A204.1 (cell line): ENCODE results near the gene SLC6A15.

Source experiments
- FAIRE-seq: peaks from 2 replicates; lab custom pipeline; 2012; peaks lifted over from hg19 to GRCh38; lab: Jason Lieb, UNC

SLC6A15 gene

GRCh38 chr12:84874125-84874824 lies 38.3 kb downstream of the SLC6A15 start:
- peak; percentile 98 for FAIRE-seq

- FAIRE-seq: no peak
These were observed 50.4 kb downstream of the SLC6A15 start for GRCh38 chr12:84862186-84862585.

- peak; percentile 46 for FAIRE-seq
These were observed 51.9 kb downstream of the SLC6A15 start for GRCh38 chr12:84860718-84861117.

GRCh38 chr12:84858796-84859195 lies 53.8 kb downstream of the SLC6A15 start:
- FAIRE-seq: no peak

- no peak for FAIRE-seq
These were observed 54.9 kb downstream of the SLC6A15 start for GRCh38 chr12:84857525-84858208.

- FAIRE-seq: no peak
These were observed 56.3 kb downstream of the SLC6A15 start for GRCh38 chr12:84856156-84856900.

- FAIRE-seq: no peak
These were observed 68.9 kb downstream of the SLC6A15 start for GRCh38 chr12:84843593-84844144.

GRCh38 chr12:84842406-84843013 lies 70.1 kb downstream of the SLC6A15 start:
- peak; percentile 95 for FAIRE-seq

- no peak for FAIRE-seq
These were observed 71.0 kb downstream of the SLC6A15 start for GRCh38 chr12:84841591-84841990.

GRCh38 chr12:84840356-84840755 lies 72.2 kb downstream of the SLC6A15 start:
- no peak for FAIRE-seq

GRCh38 chr12:84826925-84827324 lies 85.7 kb downstream of the SLC6A15 start:
- FAIRE-seq: no peak

GRCh38 chr12:84825149-84825548 lies 87.5 kb downstream of the SLC6A15 start:
- FAIRE-seq: no peak

- no peak for FAIRE-seq
These were observed 90.1 kb downstream of the SLC6A15 start for GRCh38 chr12:84822525-84822924.

GRCh38 chr12:84816916-84817695 lies 95.5 kb downstream of the SLC6A15 start:
- no peak for FAIRE-seq

GRCh38 chr12:84814664-84815245 lies 97.8 kb downstream of the SLC6A15 start:
- no peak for FAIRE-seq

GRCh38 chr12:84813780-84814663 lies 98.6 kb downstream of the SLC6A15 start:
- no peak for FAIRE-seq

GRCh38 chr12:84811291-84811690 lies 101.3 kb downstream of the SLC6A15 start:
- FAIRE-seq: no peak

- FAIRE-seq: no peak
These were observed 102.0 kb downstream of the SLC6A15 start for GRCh38 chr12:84810611-84811010.
